GM18508 (cell line): Measurements from ENCODE around the gene ARL4D.
"Not testable (repeated sequence)": the region's sequence is repeated elsewhere in the genome, so short reads cannot be mapped to it uniquely, and the experiment has no call there.

Experiments
- ATAC-seq: cut with Tn5 transposase; IDR thresholded peaks from one replicate; pipeline ENCODE4 v1.9.1; 2021; ENCODE audit warnings: moderate number of reproducible peaks; ENCODE audit not compliant: insufficient read depth, unreplicated experiment

Gene ARL4D

DNA sequence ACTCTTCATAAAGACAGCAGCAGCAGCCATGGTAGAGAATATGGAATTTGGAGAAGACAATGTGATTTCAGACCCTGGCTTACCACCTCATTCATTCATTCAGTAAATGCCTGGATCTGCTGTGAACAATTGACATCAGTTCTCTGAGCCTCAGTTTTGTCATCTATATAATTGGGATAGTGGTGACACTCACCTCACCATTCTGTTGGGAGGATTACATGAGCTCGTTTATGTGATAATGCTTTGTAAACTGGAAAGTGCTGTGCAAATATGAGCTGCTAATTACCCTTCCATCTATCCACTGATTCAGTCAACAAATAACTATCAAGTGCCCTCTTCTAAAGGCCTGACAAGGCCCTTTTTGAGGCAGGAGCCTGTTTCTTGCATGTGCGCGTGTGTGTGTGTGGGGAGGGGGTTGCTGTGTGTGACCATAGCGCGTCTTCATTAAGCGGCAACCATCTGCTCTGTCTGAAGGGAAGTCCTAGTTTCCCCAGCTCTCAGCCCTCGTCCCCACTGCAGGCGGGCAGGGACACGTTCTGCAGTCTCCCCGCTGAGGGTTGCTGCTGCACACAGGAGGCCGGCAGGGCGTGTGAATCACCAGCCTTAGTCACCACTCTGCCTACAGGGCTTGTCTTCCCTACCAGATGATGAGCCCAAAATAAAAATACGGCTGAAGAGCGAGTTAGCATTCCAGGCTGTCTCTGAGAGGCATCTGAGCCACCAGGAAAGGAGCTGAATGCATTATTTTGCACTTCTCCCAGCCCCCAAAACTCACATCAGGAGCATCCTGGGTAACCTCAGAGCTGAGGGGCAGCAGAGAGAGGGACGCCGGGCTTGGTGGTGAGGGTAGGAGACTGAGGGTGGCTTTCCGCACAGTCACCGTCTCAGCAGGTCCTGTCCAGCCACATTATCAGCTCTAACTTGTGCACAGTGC lies 19.9 kb downstream of the ARL4D start:
- no peak for ATAC-seq

DNA sequence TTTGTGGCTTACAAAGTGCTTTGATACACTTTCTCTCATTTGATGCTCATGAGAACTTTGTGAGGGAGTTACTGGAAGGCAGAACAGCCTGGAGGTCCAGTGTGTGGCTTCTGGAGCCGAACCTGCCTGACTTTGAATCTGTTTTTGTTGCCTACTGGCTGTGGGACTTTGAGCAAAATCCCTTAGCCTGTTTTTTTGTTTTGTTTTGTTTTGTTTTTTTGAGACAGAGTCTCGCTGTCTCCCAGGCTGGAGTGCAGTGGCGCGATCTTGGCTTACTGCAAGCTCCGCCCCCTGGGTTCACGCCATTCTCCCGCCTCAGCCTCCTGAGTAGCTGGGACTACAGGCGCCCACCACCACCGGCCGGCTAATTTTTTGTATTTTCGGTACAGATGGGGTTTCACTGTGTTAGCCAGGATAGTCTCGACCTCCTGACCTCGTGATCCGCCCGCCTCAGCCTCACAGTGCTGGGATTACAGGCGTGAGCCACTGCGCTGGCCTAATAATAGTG lies 20.6 kb downstream of the ARL4D start:
- not testable (repeated sequence) for ATAC-seq

DNA sequence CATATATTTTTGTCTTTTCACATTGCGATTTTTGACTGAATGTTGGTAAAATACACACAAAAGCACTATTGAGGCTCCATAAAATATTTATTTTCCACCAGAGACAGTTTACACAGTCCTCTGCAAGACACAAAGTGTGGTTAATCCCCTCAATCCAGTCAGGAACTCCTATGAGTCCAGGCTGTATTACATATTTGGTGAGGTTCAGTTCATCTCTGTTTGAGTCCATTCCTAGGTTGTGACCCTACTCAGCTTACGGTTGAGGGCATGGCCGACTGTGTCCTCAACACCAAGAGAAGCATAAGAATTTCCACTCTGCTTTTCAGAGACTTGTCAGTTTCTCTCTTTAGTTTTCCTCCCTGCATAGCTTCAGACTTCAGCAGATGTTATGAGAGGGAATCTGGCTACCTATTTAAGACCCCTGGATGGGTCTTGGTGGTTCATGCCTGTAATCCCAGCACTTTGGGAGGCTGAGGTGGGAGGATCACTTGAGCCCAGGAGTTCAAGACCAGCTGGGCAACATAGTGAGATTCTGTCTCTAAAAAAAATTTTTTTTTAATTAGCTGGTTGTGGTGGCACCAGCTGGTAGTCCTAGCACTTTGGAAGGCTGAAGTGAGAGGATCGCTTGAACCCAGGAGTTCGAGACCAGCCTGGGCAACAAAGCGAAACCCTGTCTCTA lies 25.1 kb downstream of the ARL4D start:
- no peak for ATAC-seq

DNA sequence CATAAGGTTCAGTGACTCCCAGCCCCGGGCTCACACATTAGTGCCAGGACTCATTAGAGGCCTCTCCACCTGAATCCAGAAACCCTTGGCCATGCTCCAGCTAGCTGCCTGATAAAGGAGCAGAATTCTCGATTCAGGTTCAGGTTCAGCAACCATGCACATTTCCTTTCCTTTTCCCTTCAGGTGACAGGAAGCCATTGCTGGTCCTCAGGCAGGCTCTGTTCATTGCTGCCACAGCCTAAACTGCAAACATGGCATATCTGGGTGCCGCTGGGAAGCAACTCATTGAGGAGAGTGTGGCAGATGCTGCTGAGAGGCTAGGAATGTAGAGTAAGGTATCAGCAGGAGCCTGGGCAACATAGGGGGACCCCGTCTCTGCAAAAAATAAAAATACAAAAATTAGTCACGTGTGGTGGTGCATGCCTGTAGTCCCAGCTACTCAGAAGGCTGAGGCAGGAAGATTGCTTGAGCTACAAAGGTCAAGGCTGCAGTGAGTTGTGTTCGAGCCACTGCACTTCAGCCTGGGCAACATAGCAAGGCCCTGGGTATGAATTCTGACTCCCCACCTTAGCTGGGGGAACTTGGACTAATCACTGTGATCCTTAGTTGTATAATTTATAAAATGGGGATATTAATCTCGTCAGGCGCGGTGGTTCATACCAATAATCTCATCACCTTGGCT lies 28.7 kb downstream of the ARL4D start:
- ATAC-seq: no peak

DNA sequence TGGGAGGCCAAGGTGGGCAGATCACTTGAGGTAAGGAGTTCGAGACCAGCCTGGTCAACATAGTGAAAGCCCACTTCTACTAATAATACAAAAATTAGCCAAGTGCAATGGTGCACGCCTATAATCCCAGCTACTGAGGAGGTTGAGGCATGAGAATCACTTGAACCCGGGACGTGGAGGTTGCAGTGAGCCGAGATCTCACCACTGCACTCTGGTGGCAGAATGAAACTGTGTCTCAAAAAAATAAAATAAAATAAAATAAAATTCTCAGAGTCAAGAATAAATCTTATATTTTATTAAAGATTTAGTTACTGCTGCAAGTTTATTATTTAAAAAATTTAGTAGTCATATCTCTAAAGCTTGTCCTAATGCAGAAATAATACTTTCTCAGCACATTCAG lies 29.7 kb downstream of the ARL4D start:
- ATAC-seq: no peak

DNA sequence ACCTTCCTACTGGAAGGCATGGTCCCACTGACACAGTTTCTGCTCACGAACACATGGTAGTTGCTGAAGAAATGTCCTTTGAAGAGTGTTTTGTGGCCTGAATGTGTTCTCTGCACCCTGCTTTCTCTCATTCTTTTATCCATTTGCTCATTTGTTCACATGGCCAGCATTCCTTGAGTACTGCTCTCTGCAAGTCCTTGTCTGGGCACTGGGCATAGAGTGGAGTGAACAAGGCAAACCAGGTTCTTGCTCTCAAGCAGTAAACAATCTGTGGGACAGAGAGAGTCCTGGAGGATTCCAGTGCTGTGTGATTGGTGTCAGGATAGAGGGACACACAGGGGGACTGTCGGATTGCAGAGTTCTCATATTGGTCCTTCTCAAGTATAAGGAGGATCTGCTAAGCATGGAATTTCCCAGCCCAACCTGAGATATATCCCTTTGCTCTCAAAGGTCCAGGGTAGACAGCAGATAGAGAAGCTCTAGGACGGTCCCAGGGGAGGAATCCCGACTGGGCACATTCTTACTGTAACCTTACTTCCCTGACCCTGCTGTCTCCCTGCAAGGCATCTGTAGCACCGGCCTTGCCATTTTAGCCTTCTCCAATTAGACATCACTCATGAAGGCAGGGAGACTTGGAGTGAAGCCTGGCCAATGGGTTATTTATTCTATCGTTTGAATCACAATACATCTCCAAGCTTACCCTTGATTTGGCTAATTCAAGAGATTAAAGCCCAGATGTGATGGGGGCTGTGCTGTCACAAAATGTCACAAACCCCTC lies 32.3 kb downstream of the ARL4D start:
- ATAC-seq: no peak

DNA sequence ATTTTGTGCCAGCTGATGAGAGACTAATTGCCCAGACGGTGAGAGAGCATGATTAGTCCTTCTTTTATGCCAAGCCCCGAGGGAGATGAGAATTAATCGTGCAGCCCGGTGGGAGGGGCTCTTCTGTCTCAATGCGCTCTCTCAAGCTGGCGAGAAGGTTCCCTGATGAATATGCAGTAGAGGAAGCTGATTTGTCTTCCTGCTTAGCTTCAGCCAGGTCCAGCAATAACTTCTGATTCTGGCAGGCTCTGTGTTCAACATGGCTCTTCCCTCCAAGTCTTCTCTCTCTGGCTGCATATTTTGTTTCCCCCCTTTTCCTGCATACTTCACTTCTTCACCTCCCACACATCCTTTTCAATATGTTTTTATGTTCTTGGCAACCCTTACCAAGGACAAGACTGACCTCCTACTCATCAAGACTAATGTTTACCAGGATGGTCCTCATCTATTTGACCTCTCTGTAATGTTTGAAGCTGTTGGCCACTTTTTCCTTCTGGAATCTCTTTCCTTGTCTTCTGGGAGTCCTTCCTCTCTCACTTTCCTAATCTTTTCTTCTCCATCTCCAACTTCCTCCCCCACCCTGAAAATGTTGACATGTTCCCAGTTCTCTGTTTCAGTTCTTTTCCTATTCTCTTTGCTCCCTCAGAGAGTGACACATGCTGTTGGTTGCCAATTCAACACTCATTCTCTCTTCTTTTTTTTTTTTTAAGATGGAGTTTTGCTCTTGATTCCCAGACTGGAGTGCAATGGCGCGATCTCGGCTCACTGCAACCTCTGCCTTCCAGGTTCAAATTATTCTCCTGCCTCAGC lies 33.1 kb downstream of the ARL4D start:
- no peak for ATAC-seq

DNA sequence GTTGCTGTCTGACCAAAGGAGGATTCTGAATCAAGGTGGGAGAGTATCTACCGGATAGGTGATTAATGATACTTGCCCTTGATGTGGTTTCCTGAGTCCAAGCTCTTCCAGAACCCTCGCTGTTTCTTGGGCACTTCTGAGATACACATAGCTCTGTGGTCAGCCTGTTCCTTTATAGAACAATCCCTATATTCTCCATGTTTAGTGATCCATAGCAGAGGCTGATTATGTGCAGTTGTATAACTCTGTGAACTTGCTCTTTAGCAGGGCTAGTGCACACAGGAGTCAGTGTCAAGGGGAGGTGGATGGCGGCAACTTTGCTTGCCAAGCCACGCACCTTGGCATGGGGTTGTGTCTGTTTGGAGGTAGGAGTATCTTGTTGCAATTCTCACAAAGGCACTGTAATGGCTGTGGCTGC lies 36.1 kb downstream of the ARL4D start:
- no peak for ATAC-seq

DNA sequence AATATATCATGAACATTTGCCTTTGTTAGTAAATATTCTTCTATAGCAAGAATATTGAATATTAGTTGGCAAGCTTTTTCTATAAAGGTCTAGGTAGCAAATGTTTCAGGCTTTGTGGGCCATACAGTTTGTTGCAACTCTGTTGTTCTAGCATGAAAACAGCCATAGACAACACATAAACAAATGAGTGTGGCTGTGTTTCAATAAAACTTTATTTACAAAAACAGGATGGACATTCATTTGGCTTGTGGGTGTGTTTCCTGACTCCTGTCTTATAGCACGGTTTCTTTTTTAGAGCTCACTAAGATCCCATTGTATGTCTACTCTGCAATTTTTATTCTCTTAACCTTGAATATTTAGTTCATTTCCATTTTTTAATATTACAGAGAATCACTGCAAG lies 39.0 kb downstream of the ARL4D start:
- no peak for ATAC-seq

DNA sequence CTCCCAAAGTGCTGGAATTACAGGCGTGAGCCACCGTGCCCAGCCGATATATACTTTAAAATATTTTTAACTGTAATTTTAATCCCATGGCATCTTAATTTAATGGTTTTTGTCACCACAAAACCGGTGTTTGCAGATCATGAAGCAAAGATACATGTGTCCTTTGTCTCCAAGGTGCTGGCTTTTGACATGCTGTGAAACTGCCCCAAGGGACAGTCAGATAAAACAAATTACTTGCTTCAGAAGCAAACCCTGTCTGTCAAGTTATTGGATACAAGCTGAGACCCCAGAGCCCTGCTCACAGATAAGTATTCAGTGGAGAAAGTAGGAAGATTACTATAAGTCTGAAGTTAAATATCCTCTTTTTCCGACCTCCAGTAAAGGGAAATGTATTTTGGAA lies 39.8 kb downstream of the ARL4D start:
- ATAC-seq: no peak

DNA sequence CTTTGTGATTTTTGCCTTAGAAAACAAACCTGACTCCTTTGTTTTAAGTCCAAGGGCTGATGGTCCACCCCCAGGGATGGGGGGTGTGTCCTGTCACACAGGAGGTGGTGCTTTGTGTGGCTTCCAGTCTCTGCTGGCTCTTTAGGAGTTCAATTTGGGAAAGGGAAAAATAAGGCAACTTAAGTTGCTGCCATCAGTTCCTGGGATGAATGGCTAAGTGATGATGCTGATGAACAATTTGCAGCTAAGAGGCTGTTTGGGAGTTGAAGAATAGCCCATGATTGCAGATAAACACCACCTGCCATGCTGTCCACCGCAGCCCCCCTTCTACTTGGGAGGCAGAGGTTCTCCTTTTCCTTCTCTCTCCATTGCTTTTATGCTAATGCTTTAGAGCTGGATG lies 40.2 kb downstream of the ARL4D start:
- ATAC-seq: no peak

DNA sequence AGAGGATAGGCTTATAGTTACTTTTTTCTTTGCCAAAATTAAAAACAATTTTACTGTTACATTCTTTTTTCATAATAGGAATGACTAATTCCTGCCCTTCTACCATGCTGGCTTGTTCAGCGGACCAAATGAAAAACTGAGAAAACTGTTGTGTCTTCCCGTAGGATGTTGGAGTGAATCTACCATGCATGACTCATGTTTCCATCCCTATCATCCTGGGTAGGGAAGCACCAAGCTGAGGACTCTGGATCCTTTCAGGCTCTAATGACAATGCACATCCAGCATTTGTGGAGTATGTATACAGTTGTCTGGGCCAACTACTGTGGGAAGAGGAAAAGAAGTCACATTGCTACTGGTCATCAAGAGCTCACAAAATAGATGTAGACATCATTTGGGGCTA lies 43.9 kb downstream of the ARL4D start:
- no peak for ATAC-seq

DNA sequence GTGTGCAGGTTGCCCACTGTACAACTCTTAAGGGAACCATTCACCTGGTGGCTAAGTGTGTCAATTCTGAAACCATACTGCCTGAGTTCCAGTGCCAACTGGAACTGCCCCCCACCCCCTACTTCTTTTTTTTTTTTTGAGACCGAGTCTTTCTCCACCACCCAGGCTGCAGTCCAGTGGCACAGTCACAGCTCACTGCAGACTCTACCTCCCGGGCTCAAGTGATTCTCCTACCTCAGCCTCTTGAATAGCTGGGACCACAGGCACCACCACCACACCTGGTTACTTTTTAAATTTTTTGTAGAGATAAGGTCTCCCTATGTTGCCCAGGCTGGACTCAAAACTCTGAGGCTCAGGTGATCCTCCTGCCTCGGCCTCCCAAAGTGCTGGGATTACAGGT lies 44.6 kb downstream of the ARL4D start:
- no peak for ATAC-seq

DNA sequence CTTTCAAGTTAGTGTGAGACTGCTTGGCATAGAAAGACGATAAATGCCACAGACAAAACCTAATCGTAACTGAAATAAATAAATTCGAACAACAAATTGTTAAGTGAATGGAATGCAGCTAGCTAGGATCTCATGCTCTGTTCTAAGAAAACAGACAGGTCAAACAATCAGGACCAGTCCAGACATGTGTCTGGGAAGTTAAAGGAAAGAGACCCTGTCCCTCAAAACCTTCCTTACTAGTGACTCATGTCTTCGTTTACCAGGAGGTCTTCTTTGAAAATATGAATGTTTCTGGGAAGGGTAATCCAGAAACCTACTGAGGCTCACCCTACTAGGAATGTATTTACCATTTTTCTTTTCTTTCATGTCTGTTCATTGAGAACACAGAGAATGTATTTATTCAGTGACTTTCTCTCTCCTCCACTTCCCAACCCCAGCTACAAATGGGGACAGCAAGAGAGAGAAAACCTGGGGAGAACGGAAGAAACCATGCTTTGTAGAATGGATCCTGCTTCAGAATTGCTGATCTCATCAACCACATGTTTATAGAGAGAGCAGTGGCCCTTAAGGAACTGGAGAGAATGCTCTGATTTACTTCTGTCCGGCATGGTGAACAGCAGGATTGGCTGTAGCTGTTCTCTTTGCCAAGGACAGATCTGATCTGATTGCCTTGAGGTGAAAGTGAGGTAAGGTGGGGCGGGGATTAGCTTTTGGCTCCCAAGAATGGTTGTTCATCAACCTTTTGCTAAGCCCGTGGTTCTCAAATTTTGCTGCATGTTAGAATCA lies 45.6 kb downstream of the ARL4D start:
- ATAC-seq: no peak

DNA sequence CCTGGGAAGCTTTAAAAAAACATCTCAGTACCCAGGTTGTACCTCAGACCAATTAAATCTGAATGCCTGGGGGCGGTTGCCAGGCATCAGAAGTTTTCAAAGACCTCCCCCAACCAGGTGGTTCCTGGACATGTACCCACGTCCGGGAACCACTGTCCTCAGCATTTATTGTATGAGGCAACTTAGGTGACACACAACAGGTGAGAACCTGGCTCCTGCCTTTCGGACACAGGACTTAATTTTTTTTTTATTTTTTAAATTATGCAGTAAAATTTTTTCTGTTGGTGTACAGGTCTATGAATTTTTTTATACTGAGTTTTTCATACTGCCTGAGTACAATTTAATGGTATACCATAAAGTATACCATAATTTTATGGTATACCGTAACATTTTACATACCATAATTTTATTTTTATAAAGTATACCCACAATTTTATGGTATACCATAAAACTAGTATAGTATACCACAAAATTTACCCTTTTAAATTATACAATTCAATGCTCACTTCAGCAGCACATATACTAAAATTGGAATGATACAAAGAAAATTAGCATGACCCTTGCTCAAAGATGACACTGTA lies 46.3 kb downstream of the ARL4D start:
- ATAC-seq: no peak

DNA sequence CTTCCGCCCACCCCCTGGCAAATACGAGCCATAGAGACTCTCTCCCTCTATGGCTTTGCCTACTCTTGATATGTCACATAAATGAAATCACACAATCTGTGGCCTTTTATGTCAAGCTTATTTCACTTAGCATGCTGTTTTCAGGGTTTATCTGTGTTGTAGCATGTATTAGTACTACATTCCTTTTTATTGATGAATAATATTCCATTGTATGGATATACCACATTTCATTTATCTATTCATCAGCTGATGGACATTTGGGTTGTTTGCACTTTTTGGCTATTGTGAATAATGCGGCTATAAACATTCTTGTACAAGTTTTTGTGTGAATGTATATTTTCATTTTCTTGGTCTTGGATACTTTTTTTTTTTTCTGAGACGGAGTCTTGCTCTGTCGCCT lies 48.0 kb downstream of the ARL4D start:
- no peak for ATAC-seq

DNA sequence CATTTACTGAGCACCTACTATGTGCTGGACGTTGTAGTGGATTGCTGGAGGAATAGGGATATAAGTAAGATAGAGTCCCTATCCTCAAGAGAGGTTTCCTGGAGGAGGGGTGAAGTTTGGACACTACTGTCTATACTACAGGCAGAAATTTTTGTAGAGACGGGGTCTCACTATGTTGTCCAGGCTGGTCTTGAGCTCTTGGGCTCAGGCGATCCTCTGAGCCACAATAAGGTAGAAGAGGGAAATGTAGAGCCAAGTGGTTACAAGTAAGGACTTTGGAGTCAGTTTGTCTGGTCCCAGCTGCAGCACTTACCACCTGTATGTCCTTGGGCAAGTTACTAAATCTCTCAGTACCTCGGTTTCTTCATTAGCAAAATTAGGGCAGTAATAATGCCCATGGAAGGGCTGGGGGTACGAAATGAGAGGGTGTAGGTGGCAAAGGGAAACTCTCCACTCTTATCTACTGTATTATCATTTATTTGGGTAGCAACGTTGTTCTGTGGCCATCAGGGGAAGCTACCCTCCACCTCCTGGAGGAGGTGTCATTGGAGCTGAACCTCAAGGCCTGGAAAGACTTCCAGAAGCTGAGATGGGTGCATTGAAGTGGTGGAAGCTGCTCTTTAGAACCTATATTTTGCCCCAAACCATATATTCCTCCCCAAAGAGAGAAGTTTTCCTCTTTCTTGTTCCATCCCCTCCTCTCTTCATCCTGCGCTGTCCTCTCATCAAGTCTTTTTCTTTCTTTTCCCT lies 50.1 kb downstream of the ARL4D start:
- no peak for ATAC-seq
